ENCODE measurements around the gene ZNHIT2.

Gene ZNHIT2

DNA sequence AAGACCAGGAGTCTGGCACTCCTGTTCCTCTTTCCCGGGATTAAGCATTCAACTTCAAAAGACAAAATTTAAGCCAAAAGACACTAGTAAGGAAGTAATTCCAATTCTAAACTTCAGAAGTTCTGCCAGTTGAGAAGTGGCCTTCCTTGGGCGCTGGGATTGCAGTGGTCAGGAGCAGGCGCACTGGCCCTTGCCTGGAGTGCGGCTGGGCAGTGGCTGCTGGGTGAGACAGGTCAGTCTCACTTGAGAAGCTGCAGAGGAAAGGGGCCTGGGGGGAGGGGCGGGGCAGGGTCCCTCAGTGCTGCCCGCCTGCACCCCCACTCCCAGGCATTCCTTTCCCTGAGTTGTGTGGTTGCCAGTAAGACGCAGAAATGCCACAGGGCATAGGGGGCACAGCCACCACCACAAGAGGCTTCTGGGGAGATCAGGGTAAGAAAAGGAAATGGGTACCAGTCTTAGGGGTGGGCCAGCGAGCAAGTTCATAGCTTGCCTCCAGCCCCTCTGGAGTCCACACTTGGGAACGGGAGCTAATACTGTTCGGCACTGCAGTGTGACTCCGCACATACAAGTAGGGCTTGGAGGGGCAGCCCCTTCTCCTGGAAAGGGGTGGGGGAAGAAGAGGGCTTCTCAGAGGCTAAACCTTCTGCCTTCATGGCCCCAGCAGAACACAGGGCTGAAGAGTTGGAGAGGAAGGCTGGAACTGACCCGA lies 10.1 kb upstream of the ZNHIT2 start:
- Histone ChIP-seq H4K20me1 (ENCODE audit: insufficient read depth, low read length, poor library complexity, severe bottlenecking) (peaks cover 6% of the 10 kb centered on the region), H3K9me3 (ENCODE audit: insufficient read depth, low read depth, low read length) (no peaks in the 10 kb centered on the region), H3K4me3 (ENCODE audit: low read length, poor library complexity, severe bottlenecking) (no peak overlapping the region), H3K79me2 (ENCODE audit: insufficient read depth, low read length) (peaks cover 36% of the 10 kb centered on the region), H2AFZ (ENCODE audit: low read length) (no peak overlapping the region), H3F3A (ENCODE audit: low read depth) (no peaks in the 10 kb centered on the region), H3K27me3 (ENCODE audit: insufficient read depth, low read length, poor library complexity, severe bottlenecking) (no peaks in the 10 kb centered on the region), H3K4me2 (ENCODE audit: low read depth, low read length, poor library complexity, severe bottlenecking) (no peak overlapping the region), H3K9me2 (replicated peaks; ENCODE audit: low read depth, low read length) (no peaks in the 10 kb centered on the region), H3K36me3 (ENCODE audit: insufficient read depth, low read length) (peaks cover 57% of the 10 kb centered on the region), H3K9ac (ENCODE audit: low read depth, low read length, poor library complexity, severe bottlenecking) (no peak overlapping the region), H3K4me1 (ENCODE audit: insufficient read depth, low read length, poor library complexity, severe bottlenecking) (peaks cover 14% of the 10 kb centered on the region)
- TF ChIP-seq, protein P1, sequence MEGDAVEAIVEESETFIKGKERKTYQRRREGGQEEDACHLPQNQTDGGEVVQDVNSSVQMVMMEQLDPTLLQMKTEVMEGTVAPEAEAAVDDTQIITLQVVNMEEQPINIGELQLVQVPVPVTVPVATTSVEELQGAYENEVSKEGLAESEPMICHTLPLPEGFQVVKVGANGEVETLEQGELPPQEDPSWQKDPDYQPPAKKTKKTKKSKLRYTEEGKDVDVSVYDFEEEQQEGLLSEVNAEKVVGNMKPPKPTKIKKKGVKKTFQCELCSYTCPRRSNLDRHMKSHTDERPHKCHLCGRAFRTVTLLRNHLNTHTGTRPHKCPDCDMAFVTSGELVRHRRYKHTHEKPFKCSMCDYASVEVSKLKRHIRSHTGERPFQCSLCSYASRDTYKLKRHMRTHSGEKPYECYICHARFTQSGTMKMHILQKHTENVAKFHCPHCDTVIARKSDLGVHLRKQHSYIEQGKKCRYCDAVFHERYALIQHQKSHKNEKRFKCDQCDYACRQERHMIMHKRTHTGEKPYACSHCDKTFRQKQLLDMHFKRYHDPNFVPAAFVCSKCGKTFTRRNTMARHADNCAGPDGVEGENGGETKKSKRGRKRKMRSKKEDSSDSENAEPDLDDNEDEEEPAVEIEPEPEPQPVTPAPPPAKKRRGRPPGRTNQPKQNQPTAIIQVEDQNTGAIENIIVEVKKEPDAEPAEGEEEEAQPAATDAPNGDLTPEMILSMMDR (conservative IDR thresholded peaks at IDR 0.05; ENCODE audit: low read length), result no peak

GRCh38 chr11:65126624-65127274 lies 9.2 kb upstream of the ZNHIT2 start:
- Histone ChIP-seq H3K27me3 (ENCODE audit: insufficient read depth, low read length, poor library complexity, severe bottlenecking) (no peaks in the 10 kb centered on the region), H3K9me3 (ENCODE audit: insufficient read depth, low read depth, low read length) (no peaks in the 10 kb centered on the region), H3K9ac (ENCODE audit: low read depth, low read length, poor library complexity, severe bottlenecking) (no peak overlapping the region), H3K36me3 (ENCODE audit: insufficient read depth, low read length) (peaks cover 57% of the 10 kb centered on the region), H2AFZ (ENCODE audit: low read length) (no peak overlapping the region), H3K4me1 (ENCODE audit: insufficient read depth, low read length, poor library complexity, severe bottlenecking) (peaks cover 7% of the 10 kb centered on the region), H3K79me2 (ENCODE audit: insufficient read depth, low read length) (peaks cover 32% of the 10 kb centered on the region), H3K9me2 (replicated peaks; ENCODE audit: low read depth, low read length) (no peaks in the 10 kb centered on the region), H3K4me3 (ENCODE audit: low read length, poor library complexity, severe bottlenecking) (no peak overlapping the region), H3K4me2 (ENCODE audit: low read depth, low read length, poor library complexity, severe bottlenecking) (no peak overlapping the region), H3F3A (ENCODE audit: low read depth) (no peaks in the 10 kb centered on the region), H4K20me1 (ENCODE audit: insufficient read depth, low read length, poor library complexity, severe bottlenecking) (peaks cover under 1% of the 10 kb centered on the region)
- TF ChIP-seq EZH2phosphoT487 (IDR thresholded peaks at IDR 0.05; ENCODE audit: borderline replicate concordance), result no peak
- TF ChIP-seq, protein P1 (conservative IDR thresholded peaks at IDR 0.05; ENCODE audit: low read length), result no peak

DNA sequence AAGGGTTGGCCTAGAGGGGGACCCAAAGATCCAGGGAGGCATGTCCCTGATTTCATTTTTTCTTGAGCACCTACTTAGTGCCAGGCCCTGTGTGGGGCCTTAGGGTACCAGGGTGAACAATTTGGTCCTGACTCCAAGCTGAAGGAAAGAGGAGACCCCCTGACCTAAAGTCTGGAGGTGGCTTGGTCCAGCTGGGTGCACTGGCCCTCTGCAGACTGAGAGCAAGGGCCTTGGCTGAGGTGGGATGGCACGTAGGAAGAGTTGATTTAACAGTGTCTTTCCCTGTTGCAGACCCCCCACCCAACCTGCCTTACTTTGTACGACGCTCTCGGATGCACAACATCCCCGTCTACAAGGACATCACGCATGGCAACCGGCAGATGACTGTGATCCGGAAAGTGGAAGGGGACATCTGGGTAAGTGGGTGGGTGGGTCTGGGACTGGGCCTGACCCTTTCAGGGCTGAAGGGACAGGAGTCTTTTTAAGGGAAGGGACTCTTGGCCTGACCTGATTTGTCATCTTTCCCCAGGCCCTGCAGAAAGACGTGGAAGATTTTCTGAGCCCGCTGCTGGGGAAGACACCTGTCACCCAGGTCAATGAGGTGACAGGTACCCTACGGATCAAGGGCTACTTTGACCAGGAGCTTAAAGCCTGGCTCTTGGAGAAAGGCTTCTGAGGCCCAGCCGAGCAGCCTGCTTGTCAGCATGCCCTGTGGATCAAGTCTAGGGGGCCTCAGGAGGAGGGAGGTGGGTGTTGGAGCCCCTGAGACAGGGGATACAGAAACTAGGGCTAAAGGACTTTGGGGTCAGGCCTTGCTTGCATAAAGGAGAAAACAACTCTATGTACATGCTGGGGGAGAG lies 7.9 kb upstream of the ZNHIT2 start:
- Histone ChIP-seq H3K9me2 (replicated peaks; ENCODE audit: low read depth, low read length) (no peaks in the 10 kb centered on the region), H4K20me1 (ENCODE audit: insufficient read depth, low read length, poor library complexity, severe bottlenecking) (peaks cover 14% of the 10 kb centered on the region), H3K4me3 (ENCODE audit: low read length, poor library complexity, severe bottlenecking) (no peak overlapping the region), H3K9ac (ENCODE audit: low read depth, low read length, poor library complexity, severe bottlenecking) (no peak overlapping the region), H3F3A (ENCODE audit: low read depth) (no peaks in the 10 kb centered on the region), H3K27me3 (ENCODE audit: insufficient read depth, low read length, poor library complexity, severe bottlenecking) (no peaks in the 10 kb centered on the region), H3K79me2 (ENCODE audit: insufficient read depth, low read length) (peaks cover 45% of the 10 kb centered on the region), H2AFZ (ENCODE audit: low read length) (no peak overlapping the region), H3K4me2 (ENCODE audit: low read depth, low read length, poor library complexity, severe bottlenecking) (no peak overlapping the region), H3K4me1 (ENCODE audit: insufficient read depth, low read length, poor library complexity, severe bottlenecking) (peaks cover 15% of the 10 kb centered on the region), H3K9me3 (ENCODE audit: insufficient read depth, low read depth, low read length) (no peaks in the 10 kb centered on the region), H3K36me3 (ENCODE audit: insufficient read depth, low read length) (peaks cover 50% of the 10 kb centered on the region)
- TF ChIP-seq, protein P1 (conservative IDR thresholded peaks at IDR 0.05; ENCODE audit: low read length), result no peak
- no peak for TF ChIP-seq EZH2phosphoT487 (IDR thresholded peaks at IDR 0.05; ENCODE audit: borderline replicate concordance)
